H1 (cell line): ENCODE measurements around the gene GNG4. TPM values are rescaled to one million over a fixed set of nuclear protein-coding genes. Genes with fewer than 3 reads are reported as not detected.

Experiments used
- CTCF ChIA-PET: fragments of 300-600 bp; sonication (Branson Sonifier 250); formaldehyde crosslinking; loops from one replicate; lab custom pipeline; 2021; ENCODE audit not compliant: partially characterized antibody; lab: Charles Lee
- POLR2A ChIA-PET: fragments of 300-600 bp; sonication (Branson Sonifier 250); formaldehyde crosslinking; loops from one replicate; lab custom pipeline; 2021; ENCODE audit warnings: inconsistent platforms; ENCODE audit not compliant: partially characterized antibody; lab: Charles Lee
- DNase-seq, 2 experiments: peaks; one replicate each; pipeline versions ENCODE4 v3.0.0 to v3.0.0-alpha.2; 2010 to 2022; ENCODE audit warnings: low spot score in 2 of 2, low read depth in 1 of 2, mixed read lengths in 1 of 2
- FAIRE-seq: peaks from 2 replicates; lab custom pipeline; 2011; peaks lifted over from hg19 to GRCh38; lab: Jason Lieb, UNC
- H2AFZ ChIP-seq: 2 replicates; pipeline ENCODE4 v1.8.1; 2012; ENCODE audit warnings: low read length, inconsistent platforms
- H2AK5ac ChIP-seq: 2 replicates; pipeline ENCODE4 v1.6.1; 2013; ENCODE audit warnings: low read depth, low read length
- H2BK120ac ChIP-seq: replicated peaks from 2 replicates; pipeline ENCODE3; 2013; ENCODE audit warnings: low read depth, low read length, inconsistent platforms
- H2BK12ac ChIP-seq: 2 replicates; pipeline ENCODE4 v1.6.1; 2013; ENCODE audit warnings: low read depth, low read length
- H2BK15ac ChIP-seq: 2 replicates; pipeline ENCODE4 v1.6.1; 2013; ENCODE audit warnings: low read length
- H2BK20ac ChIP-seq: 2 replicates; pipeline ENCODE4 v1.6.1; 2013; ENCODE audit warnings: low read length
- H2BK5ac ChIP-seq: 2 replicates; pipeline ENCODE4 v1.6.1; 2013; ENCODE audit warnings: low read depth, low read length
- H3K14ac ChIP-seq: 2 replicates; pipeline ENCODE4 v1.6.1; 2013; ENCODE audit warnings: inconsistent platforms; ENCODE audit not compliant: insufficient read length
- H3K18ac ChIP-seq: 2 replicates; pipeline ENCODE4 v1.6.1; 2013; ENCODE audit warnings: low read length; ENCODE audit errors: extremely low read depth
- H3K23ac ChIP-seq: 2 replicates; pipeline ENCODE4 v1.6.1; 2013; ENCODE audit warnings: inconsistent platforms; ENCODE audit not compliant: insufficient read length
- H3K23me2 ChIP-seq: 2 replicates; pipeline ENCODE4 v1.6.1; 2013; ENCODE audit warnings: low read depth, low read length
- H3K27ac ChIP-seq: 2 replicates; pipeline ENCODE4 v1.6.1; 2011; ENCODE audit warnings: low read depth, low read length, inconsistent platforms
- H3K27me3 ChIP-seq, 4 experiments: replicated peaks in 1 of 4; 1 replicate in 1 of 4; 2 replicates in 3 of 4; pipeline versions ENCODE4 v1.6.1 to v1.8.1; 2011 to 2013; ENCODE audit warnings: low read length in 3 of 4, mild to moderate bottlenecking in 3 of 4, inconsistent platforms in 2 of 4, mixed read lengths in 2 of 4, moderate library complexity in 1 of 4; ENCODE audit not compliant: control insufficient read depth in 3 of 4, insufficient read depth in 3 of 4; ENCODE audit errors: extremely low read depth in 1 of 4
- H3K36me3 ChIP-seq, 4 experiments: 2 replicates each; pipeline versions ENCODE4 v1.6.1 to v1.8.1; 2011 to 2013; ENCODE audit warnings: mild to moderate bottlenecking in 4 of 4, low read length in 3 of 4, moderate library complexity in 2 of 4, control low read depth in 1 of 4, inconsistent platforms in 1 of 4; ENCODE audit not compliant: insufficient read depth in 4 of 4, control insufficient read depth in 2 of 4
- H3K4ac ChIP-seq: replicated peaks from 2 replicates; pipeline ENCODE3; 2013; ENCODE audit warnings: low read length, low read depth, mixed read lengths, inconsistent platforms; ENCODE audit not compliant: insufficient read length
- H3K4me1 ChIP-seq, 4 experiments: replicated peaks in 1 of 4; 1 replicate in 1 of 4; 2 replicates in 3 of 4; pipeline versions ENCODE4 v1.6.1 to v1.8.1; 2011 to 2013; ENCODE audit warnings: low read length in 3 of 4, inconsistent platforms in 2 of 4, mixed read lengths in 1 of 4; ENCODE audit not compliant: insufficient read depth in 4 of 4, control insufficient read depth in 3 of 4
- H3K4me2 ChIP-seq, 2 experiments: 2 replicates each; pipeline versions ENCODE4 v1.6.1 to v1.8.1; 2011 to 2013; ENCODE audit warnings: low read depth in 2 of 2, low read length in 2 of 2, control low read depth in 1 of 2, inconsistent platforms in 1 of 2, mild to moderate bottlenecking in 1 of 2; ENCODE audit not compliant: insufficient read depth in 1 of 2
- H3K4me3 ChIP-seq, 4 experiments: fragments of 200-600, 300-600 bp in 1 of 4; sonication (generic), shearing (Covaris generic), sonication (Bioruptor Twin) in 1 of 4; 2 replicates each; pipeline versions ENCODE4 v1.5.1 to v1.8.1; 2011 to 2016; ENCODE audit warnings: low read length in 4 of 4, low read depth in 3 of 4, control low read depth in 2 of 4, inconsistent platforms in 2 of 4, mild to moderate bottlenecking in 2 of 4, mixed read lengths in 1 of 4, moderate library complexity in 1 of 4; ENCODE audit not compliant: insufficient read depth in 2 of 4; ENCODE audit errors: extremely low read depth in 1 of 4
- H3K56ac ChIP-seq: replicated peaks from 2 replicates; pipeline ENCODE3; 2013; ENCODE audit warnings: low read depth, mild to moderate bottlenecking, mixed read lengths, low read length, inconsistent platforms; ENCODE audit not compliant: insufficient read length
- H3K79me1 ChIP-seq: 2 replicates; pipeline ENCODE4 v1.6.1; 2013; ENCODE audit warnings: low read depth, low read length, control low read depth
- H3K79me2 ChIP-seq, 2 experiments: 2 replicates each; pipeline versions ENCODE4 v1.6.1 to v1.8.1; 2012 to 2013; ENCODE audit warnings: low read length in 2 of 2, mild to moderate bottlenecking in 2 of 2, inconsistent platforms in 1 of 2; ENCODE audit not compliant: insufficient read depth in 2 of 2, control insufficient read depth in 1 of 2
- H3K9ac ChIP-seq, 4 experiments: replicated peaks in 1 of 4; 1 replicate in 1 of 4; 2 replicates in 3 of 4; pipeline versions ENCODE4 v1.6.1 to v1.8.1; 2011 to 2013; ENCODE audit warnings: low read depth in 3 of 4, low read length in 3 of 4, control low read depth in 2 of 4, mild to moderate bottlenecking in 2 of 4, moderate library complexity in 2 of 4, inconsistent platforms in 1 of 4; ENCODE audit errors: extremely low read depth in 1 of 4
- H3K9me3 ChIP-seq, 2 experiments: 2 replicates each; pipeline versions ENCODE4 v1.6.1 to v1.8.1; 2012 to 2013; ENCODE audit warnings: mild to moderate bottlenecking in 2 of 2, moderate library complexity in 2 of 2, control low read depth in 1 of 2, inconsistent platforms in 1 of 2, low read depth in 1 of 2, low read length in 1 of 2, mixed read lengths in 1 of 2; ENCODE audit not compliant: insufficient read depth in 2 of 2
- H4K20me1 ChIP-seq, 2 experiments: replicated peaks in 1 of 2; 2 replicates each; pipeline versions ENCODE3 to v1.8.1; 2011 to 2013; ENCODE audit warnings: inconsistent platforms in 2 of 2, low read length in 2 of 2, mild to moderate bottlenecking in 1 of 2; ENCODE audit not compliant: insufficient read depth in 2 of 2, control insufficient read depth in 1 of 2
- H4K5ac ChIP-seq: 2 replicates; pipeline ENCODE4 v1.6.1; 2013; ENCODE audit warnings: low read length, low read depth, mixed read lengths, inconsistent platforms; ENCODE audit not compliant: insufficient read length
- H4K8ac ChIP-seq: 2 replicates; pipeline ENCODE4 v1.8.0; 2013; ENCODE audit warnings: mild to moderate bottlenecking, moderate library complexity, low read length, inconsistent platforms; ENCODE audit not compliant: insufficient read depth; ENCODE audit errors: extremely low read depth
- H4K91ac ChIP-seq: replicated peaks from 2 replicates; pipeline ENCODE3; 2013; ENCODE audit warnings: low read length, mixed read lengths, inconsistent platforms; ENCODE audit not compliant: insufficient read length
- BCL11A ChIP-seq, 2 experiments: IDR thresholded peaks; one replicate each; pipeline ENCODE4 v1.6.1; 2011; ENCODE audit warnings: low read depth in 2 of 2, low read length in 2 of 2, mild to moderate bottlenecking in 2 of 2
- POLR2AphosphoS5 ChIP-seq: IDR thresholded peaks from 2 replicates; pipeline ENCODE4 v1.6.1; 2011; ENCODE audit warnings: low read depth, low read length
- SIN3A ChIP-seq, 2 experiments: IDR thresholded peaks in 1 of 2; conservative IDR thresholded peaks in 1 of 2; 2 replicates each; pipeline ENCODE4 v1.6.1; 2011 to 2012; ENCODE audit warnings: low read length in 2 of 2, improper control_type of control experiment in 1 of 2, low read depth in 1 of 2, mild to moderate bottlenecking in 1 of 2
- YY1 ChIP-seq: IDR thresholded peaks from 2 replicates; pipeline ENCODE4 v1.6.1; 2011; ENCODE audit warnings: low read depth, mild to moderate bottlenecking, low read length
- WGBS, 2 experiments: shearing (Covaris generic) in 1 of 2; methylation state at CpG; one replicate each; pipeline versions ENCODE4 v1.1.6 to v1.1.7; 2013 to 2015; ENCODE audit warnings: low lambda C conversion rate in 2 of 2, mixed read lengths in 2 of 2, inconsistent platforms in 1 of 2, low coverage in 1 of 2, missing lambda C conversion rate in 1 of 2; ENCODE audit not compliant: insufficient replicate concordance in 2 of 2, insufficient coverage in 1 of 2, insufficient read length in 1 of 2; ENCODE audit errors: extremely low coverage in 1 of 2, missing lambda C conversion rate in 1 of 2; 5-methylcytosine and 5-hydroxymethylcytosine counted together
- polyA plus RNA-seq, 7 experiments: library from polyadenylated mRNA; depleted of rRNA in 3 of 7; stranded (reverse) in 5 of 7; unstranded in 2 of 7; fragments of >200 nt in 5 of 7; fragments of 200-250 nt in 2 of 7; gene quantifications; 1 replicate in 5 of 7; 2 replicates in 1 of 7; 4 replicates in 1 of 7; pipeline versions ENCODE4 v1.2.1 to v1.2.3, GENCODE V29; 2011 to 2013; ENCODE audit warnings: missing spikeins in 2 of 7, mixed read lengths in 2 of 7
- total RNA-seq: library from RNA; stranded (reverse); fragmentation: NEBNext Ultra II Directional; extraction: Animal tissue kit (Norgen Biotek cat#: 25700); gene quantifications from 2 replicates; pipeline ENCODE4 v1.2.1, GENCODE V29; 2021

Gene GNG4
- total and polyA plus RNA-seq, 2 of the 8 experiments (the other 6 are each of a cell fraction or from before 2014, with no cell fraction given): 95.5 to 96.8 TPM

GRCh38 chr1:235588156-235588555 lies 61.4 kb downstream of the GNG4 start:
- Histone ChIP-seq H2BK12ac (no peak overlapping the region), H3K4me1 (no peaks in the 10 kb centered on the region), H3K27ac (no peak overlapping the region), H3K27me3 (no peaks in the 10 kb centered on the region), H3K4me2 (no peak overlapping the region), H4K20me1 (peaks cover 0 to 2% of the 10 kb centered on the region in 2 experiments), H2AK5ac (no peak overlapping the region), H3K23ac (no peak overlapping the region), H2BK5ac (0 out of 2 replicates have a peak overlapping the region, but pooled peaks have one; percentile 60), H2AFZ (no peak overlapping the region), H3K56ac (no peak overlapping the region), H3K4me3 (no peak overlapping the region), H2BK120ac (no peak overlapping the region), H3K4ac (no peak overlapping the region), H3K23me2 (peaks cover 9% of the 10 kb centered on the region; the same call in 1 of the 2 replicates), H4K91ac (no peak overlapping the region), H3K9me3 (peaks cover 8 to 13% of the 10 kb centered on the region in 2 experiments; a peak in 3 of 4 replicates), H4K5ac (no peak overlapping the region), H3K36me3 (peaks cover 3 to 21% (median 10%) of the 10 kb centered on the region in 4 experiments; a peak in 6 of 8 replicates), H2BK15ac (no peak overlapping the region), H3K79me1 (no peaks in the 10 kb centered on the region; the same call in 1 of the 2 replicates), H3K14ac (no peak overlapping the region), H2BK20ac (no peak overlapping the region), H3K79me2 (no peaks in the 10 kb centered on the region; a peak in 1 of 4 replicates), H4K8ac (no peak overlapping the region), H3K9ac (no peak overlapping the region), H3K18ac (no peak overlapping the region)
- TF ChIP-seq POLR2AphosphoS5 (no peak), BCL11A (IDR thresholded peaks at IDR 0.05; ENCODE audit: low read depth in 2 of 2, low read length in 2 of 2) (no peak), YY1 (no peak), SIN3A (conservative IDR thresholded peaks at IDR 0.05 in 1 of 2, IDR thresholded peaks at IDR 0.05 in 1 of 2; ENCODE audit: low read depth in 1 of 2, low read length in 2 of 2) (no peak)
- DNase-seq (no peak), FAIRE-seq (no peak)
- 86% methylated on average over 7 of the region's 9 CpGs; no CpG with 5 or more reads in 1 of the 2 experiments for WGBS, 2 experiments
- ChIA-PET POLR2A (no interaction called here), CTCF (interaction anchor here (1.4 to 7.2 kb wide), 3 partner anchors 12 to 143 kb away, joined by 3 to 77 read pairs (median 9); no protein-coding TSS in a partner anchor)
